ENCODE results near the gene SEMA3G.

DNA sequence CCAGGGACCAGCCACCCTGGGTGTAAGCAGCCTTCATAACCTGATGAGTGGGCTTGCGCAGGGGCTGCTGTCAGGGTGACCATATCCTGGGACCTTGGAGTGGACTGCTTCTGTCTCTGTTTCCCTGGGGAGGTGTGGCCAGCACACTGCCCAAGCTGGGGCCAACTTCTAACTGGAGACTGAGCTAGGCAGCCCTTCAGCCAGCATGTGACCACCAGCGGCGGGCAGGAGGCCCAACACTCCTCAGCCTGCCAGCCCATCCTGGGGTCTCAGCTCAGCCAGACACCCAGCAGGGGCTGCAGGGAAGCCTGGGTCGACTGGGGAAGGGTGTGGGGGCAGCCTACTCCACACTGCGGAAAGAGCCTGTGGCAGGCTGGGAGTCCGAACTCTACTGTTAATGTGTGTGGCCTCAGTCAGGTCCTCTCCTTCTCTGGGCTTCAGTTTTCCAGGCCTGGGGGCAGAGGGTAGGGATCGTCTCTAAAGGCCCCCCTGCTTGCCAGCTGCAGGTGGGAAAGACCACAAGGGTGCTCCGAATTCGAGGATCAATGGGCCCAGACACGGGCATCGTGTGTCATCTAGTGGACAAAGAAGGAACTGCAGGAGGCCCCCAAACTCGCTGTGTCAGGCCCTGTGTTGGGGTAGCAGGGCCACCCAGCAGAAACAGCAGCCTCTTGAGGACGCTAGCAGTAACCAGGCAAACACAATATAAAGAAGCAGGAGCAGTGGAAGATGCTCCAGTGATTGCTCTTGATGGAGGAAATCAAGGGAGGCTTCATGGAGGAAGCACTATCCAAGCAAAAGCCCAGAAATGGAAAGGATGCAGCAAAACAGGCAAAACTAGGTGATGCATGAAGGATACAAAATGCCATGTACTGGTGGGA, 2.0 kb upstream of the SEMA3G start:
- no peak for TF ChIP-seq POLR2A (IDR thresholded peaks at IDR 0.05; ENCODE audit: low read length)
- TF ChIP-seq GATA1 (IDR thresholded peaks at IDR 0.05; ENCODE audit: low read depth, low read length), result no peak

Data from erythroblast (primary cell).